Gastroesophageal sphincter (tissue), 3 donors: ENCODE data around the gene FAM89B.

ENCODE experiments used
- EP300 ChIP-seq: sonication (generic); formaldehyde crosslinking; IDR thresholded peaks from one replicate; pipeline ENCODE4 v1.6.1; 2017; ENCODE audit warnings: antibody characterized with exemption, mild to moderate bottlenecking
- POLR2A ChIP-seq, 2 donors: fragments of 450-650 bp; IDR thresholded peaks; one replicate each; pipeline ENCODE4 v1.6.1; 2017; ENCODE audit warnings: antibody characterized with exemption in 2 of 2, mild to moderate bottlenecking in 2 of 2, moderate library complexity in 1 of 2
- POLR2AphosphoS5 ChIP-seq: sonication (generic); formaldehyde crosslinking; IDR thresholded peaks from one replicate; pipeline ENCODE4 v1.6.1; 2017; ENCODE audit warnings: antibody characterized with exemption
- TF ChIP-seq, protein P1 (sequence below), 4 experiments: fragments of 200-600 bp in 2 of 4; fragments of 450-650 bp in 2 of 4; sonication (generic) in 1 of 4; IDR thresholded peaks; one replicate each; pipeline ENCODE4 v1.5.1; 2017 to 2019; ENCODE audit warnings: antibody characterized with exemption in 4 of 4, mild to moderate bottlenecking in 2 of 4, moderate library complexity in 2 of 4

GRCh38 chr11:65607614-65608426, 35.5 kb downstream of the FAM89B start:
- TF ChIP-seq, protein P1, sequence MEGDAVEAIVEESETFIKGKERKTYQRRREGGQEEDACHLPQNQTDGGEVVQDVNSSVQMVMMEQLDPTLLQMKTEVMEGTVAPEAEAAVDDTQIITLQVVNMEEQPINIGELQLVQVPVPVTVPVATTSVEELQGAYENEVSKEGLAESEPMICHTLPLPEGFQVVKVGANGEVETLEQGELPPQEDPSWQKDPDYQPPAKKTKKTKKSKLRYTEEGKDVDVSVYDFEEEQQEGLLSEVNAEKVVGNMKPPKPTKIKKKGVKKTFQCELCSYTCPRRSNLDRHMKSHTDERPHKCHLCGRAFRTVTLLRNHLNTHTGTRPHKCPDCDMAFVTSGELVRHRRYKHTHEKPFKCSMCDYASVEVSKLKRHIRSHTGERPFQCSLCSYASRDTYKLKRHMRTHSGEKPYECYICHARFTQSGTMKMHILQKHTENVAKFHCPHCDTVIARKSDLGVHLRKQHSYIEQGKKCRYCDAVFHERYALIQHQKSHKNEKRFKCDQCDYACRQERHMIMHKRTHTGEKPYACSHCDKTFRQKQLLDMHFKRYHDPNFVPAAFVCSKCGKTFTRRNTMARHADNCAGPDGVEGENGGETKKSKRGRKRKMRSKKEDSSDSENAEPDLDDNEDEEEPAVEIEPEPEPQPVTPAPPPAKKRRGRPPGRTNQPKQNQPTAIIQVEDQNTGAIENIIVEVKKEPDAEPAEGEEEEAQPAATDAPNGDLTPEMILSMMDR (IDR thresholded peaks at IDR 0.05), result peak in 1 of 4 experiments; percentile 4
- TF ChIP-seq POLR2A (IDR thresholded peaks at IDR 0.05) (no peak), EP300 (no peak), POLR2AphosphoS5 (no peak)
